Nephron (organoid): Measurements from ENCODE around the gene ZNF827.

Experiments used
- H3K27ac Mint-ChIP-seq, 3 experiments: 2 replicates each; pipeline ENCODE4 v1.8.0; 2020; ENCODE audit warnings: mixed read lengths in 3 of 3, mild to moderate bottlenecking in 2 of 3, moderate library complexity in 1 of 3
- H3K27me3 Mint-ChIP-seq: 2 replicates; pipeline ENCODE4 v1.8.0; 2021; ENCODE audit warnings: low read depth, mild to moderate bottlenecking, moderate library complexity, mixed read lengths
- H3K36me3 Mint-ChIP-seq: 2 replicates; pipeline ENCODE4 v1.8.0; 2020; ENCODE audit warnings: low read depth, mixed read lengths
- H3K4me1 Mint-ChIP-seq: 2 replicates; pipeline ENCODE4 v1.8.0; 2020; ENCODE audit warnings: mixed read lengths
- H3K4me3 Mint-ChIP-seq, 3 experiments: 2 replicates each; pipeline ENCODE4 v1.8.0; 2020; ENCODE audit warnings: mild to moderate bottlenecking in 3 of 3, mixed read lengths in 3 of 3, moderate library complexity in 2 of 3
- H3K9me3 Mint-ChIP-seq: 2 replicates; pipeline ENCODE4 v1.8.0; 2020; ENCODE audit warnings: mixed read lengths
- CTCF ChIP-seq, 3 experiments: fragments of 200-600 bp; sonication (generic); IDR thresholded peaks; one replicate each; pipeline ENCODE4 v1.5.0; 2021; ENCODE audit warnings: antibody characterized with exemption in 3 of 3; ENCODE audit not compliant: unreplicated experiment in 3 of 3

ZNF827 gene

DNA sequence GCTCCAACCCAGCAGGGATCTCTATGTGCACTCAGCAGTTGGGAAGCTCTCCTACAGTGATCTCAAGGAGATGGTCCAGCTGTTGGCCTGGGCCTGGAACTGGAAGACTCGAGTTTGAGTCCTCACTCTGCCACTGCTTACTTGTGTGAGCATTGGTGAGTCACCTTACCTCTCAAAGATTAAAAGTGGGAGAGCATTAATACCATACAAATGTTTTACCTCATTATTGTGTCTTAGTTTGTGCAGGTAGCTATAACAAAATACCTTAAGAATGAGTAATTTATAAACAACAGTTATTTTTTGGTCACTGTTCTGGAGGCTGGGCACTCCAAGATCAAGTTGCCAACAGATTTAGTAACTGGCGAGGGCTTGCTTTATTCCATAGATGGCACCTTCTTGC is 21.4 kb upstream of the ZNF827 start:
- Mint-ChIP-seq H3K27me3 (no peaks in the 10 kb centered on the region), H3K36me3 (no peaks in the 10 kb centered on the region)

GRCh38 chr4:145957302-145957701 is 18.7 kb upstream of the ZNF827 start:
- Mint-ChIP-seq H3K4me1 (peaks cover 7% of the 10 kb centered on the region), H3K9me3 (peaks cover 3% of the 10 kb centered on the region), H3K27ac (no peak overlapping the region), H3K4me3 (no peak overlapping the region), H3K36me3 (no peaks in the 10 kb centered on the region), H3K27me3 (peaks cover 3% of the 10 kb centered on the region)
- TF ChIP-seq CTCF (IDR thresholded peaks at IDR 0.05; ENCODE audit: unreplicated experiment in 3 of 3), result no peak

More for the DNA sequence above, 21.4 kb upstream of the ZNF827 start:
- H3K27ac Mint-ChIP-seq, result no peak overlapping the region
- peaks cover 7% of the 10 kb centered on the region for H3K4me1 Mint-ChIP-seq
- no peak for TF ChIP-seq CTCF (IDR thresholded peaks at IDR 0.05; ENCODE audit: unreplicated experiment in 3 of 3)
- H3K9me3 Mint-ChIP-seq, result peaks cover 10% of the 10 kb centered on the region
- no peak overlapping the region for H3K4me3 Mint-ChIP-seq

DNA sequence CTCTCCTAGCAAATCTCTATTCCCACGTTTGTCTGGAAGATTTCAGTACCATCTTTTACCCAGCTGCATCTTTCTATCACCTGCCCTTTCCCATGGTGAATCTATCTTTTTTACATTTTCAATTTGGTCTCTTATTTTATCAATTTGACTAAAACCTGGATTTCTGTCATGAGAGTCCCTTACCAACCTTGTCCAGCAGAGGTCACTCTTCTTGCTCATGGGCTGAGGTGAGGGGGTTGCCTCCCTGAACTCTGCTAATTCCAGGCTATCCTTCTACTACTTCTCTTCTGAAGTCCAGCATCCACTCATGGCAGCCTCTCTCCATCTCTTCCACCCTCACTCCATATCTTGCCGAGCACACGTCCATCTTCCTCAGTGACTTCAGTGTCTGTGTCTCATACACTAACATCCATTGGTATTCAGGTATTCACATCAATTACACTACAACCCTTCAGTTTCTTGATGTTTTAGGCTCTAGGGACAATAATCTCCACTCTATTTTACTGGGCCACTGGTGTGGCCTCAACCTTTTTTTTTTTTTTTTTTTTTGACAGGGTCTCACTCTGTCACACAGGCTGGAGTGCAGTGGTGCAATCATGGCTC is 17.8 kb upstream of the ZNF827 start:
- Mint-ChIP-seq H3K4me3 (no peak overlapping the region), H3K9me3 (peaks cover 3% of the 10 kb centered on the region), H3K4me1 (peaks cover under 1% of the 10 kb centered on the region), H3K27me3 (peaks cover 3% of the 10 kb centered on the region), H3K36me3 (no peaks in the 10 kb centered on the region), H3K27ac (no peak overlapping the region)
- TF ChIP-seq CTCF (IDR thresholded peaks at IDR 0.05; ENCODE audit: unreplicated experiment in 3 of 3), result peak; percentile 66 to 67 (median 66)

DNA sequence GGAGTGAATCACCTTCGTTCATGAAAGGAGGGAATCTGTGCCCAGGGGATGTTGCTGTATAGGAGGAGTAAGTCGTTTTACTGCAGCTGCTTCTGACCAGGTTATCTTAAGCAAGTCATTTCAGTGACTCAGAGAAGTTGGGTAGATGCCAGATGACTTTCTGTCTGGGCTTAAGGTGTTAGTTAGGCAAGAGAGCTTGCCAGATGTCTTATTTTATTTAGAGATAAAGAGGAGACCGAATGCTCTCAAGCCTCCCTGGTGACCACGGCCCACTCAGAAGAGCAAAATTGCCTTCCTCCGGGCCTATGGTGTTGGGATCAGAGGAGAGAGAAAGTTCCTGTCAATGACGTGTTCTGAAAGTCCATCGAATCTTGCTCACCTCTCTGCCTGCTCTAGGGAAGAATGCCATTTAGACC is 16.3 kb upstream of the ZNF827 start:
- peaks cover 3% of the 10 kb centered on the region for H3K9me3 Mint-ChIP-seq
- TF ChIP-seq CTCF (IDR thresholded peaks at IDR 0.05; ENCODE audit: unreplicated experiment in 3 of 3), result no peak
- H3K36me3 Mint-ChIP-seq, result no peaks in the 10 kb centered on the region
- no peak overlapping the region for H3K27ac Mint-ChIP-seq
- H3K27me3 Mint-ChIP-seq, result peaks cover 3% of the 10 kb centered on the region
- H3K4me3 Mint-ChIP-seq, result no peak overlapping the region
- H3K4me1 Mint-ChIP-seq, result no peaks in the 10 kb centered on the region

DNA sequence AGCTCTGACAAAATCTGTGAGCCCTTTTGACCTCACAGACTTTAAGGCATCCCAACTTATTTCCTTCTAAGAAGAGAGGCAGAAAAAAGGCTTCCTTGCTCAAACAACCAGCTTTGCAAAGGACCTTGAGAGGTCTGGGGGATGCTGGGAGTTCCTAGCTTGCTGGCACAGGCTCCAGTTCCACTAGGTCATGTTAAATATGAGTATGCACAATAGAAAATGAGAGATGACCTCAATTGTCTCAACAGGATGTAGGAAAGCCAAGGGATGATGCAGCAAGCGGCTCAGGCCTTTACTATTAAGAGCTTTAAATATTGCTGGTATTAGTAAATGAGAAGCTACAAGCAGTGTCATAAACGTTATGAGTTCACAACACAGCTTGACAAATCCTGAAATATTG is 13.3 kb upstream of the ZNF827 start:
- no peaks in the 10 kb centered on the region for H3K9me3 Mint-ChIP-seq
- H3K36me3 Mint-ChIP-seq, result no peaks in the 10 kb centered on the region
- H3K4me1 Mint-ChIP-seq, result peaks cover 5% of the 10 kb centered on the region
- H3K4me3 Mint-ChIP-seq, result no peak overlapping the region
- no peak for TF ChIP-seq CTCF (IDR thresholded peaks at IDR 0.05; ENCODE audit: unreplicated experiment in 3 of 3)
- H3K27me3 Mint-ChIP-seq, result peaks cover 3% of the 10 kb centered on the region
- no peak overlapping the region for H3K27ac Mint-ChIP-seq

GRCh38 chr4:145945431-145946155 is 7.0 kb upstream of the ZNF827 start:
- peak overlapping the region in 1 of 3 experiments; percentile 33 for H3K27ac Mint-ChIP-seq
- no peaks in the 10 kb centered on the region for H3K36me3 Mint-ChIP-seq
- no peaks in the 10 kb centered on the region for H3K9me3 Mint-ChIP-seq
- H3K4me3 Mint-ChIP-seq, result no peak overlapping the region
- H3K4me1 Mint-ChIP-seq, result peaks cover 5% of the 10 kb centered on the region
- H3K27me3 Mint-ChIP-seq, result no peaks in the 10 kb centered on the region
- TF ChIP-seq CTCF (IDR thresholded peaks at IDR 0.05; ENCODE audit: unreplicated experiment in 3 of 3), result no peak
